Cardiac septum (tissue), 1 donor: Measurements from ENCODE around the gene HIGD1C. TPM values are rescaled to one million over a fixed set of nuclear protein-coding genes. Genes with fewer than 3 reads are reported as not detected.
"Not testable (repeated sequence)": the region's sequence is repeated elsewhere in the genome, so short reads cannot be mapped to it uniquely, and the experiment has no call there.

ENCODE experiments used
- DNase-seq: peaks from one replicate; pipeline ENCODE4 v3.0.0-alpha.2; 2020; ENCODE audit warnings: low spot score
- intact Hi-C: fragments of 100-400 bp; cut with DNase I; formaldehyde crosslinking; loops from one replicate; pipeline ENCODE4 v1.14.0; 2022
- total RNA-seq: library from RNA; stranded (reverse); fragmentation: NEBNext Ultra II Directional; extraction: Animal tissue kit (Norgen Biotek cat#: 25700); gene quantifications from one replicate; pipeline ENCODE4 v1.2.1, GENCODE V29; 2021
- donor health status: DM: no; HTN: no; CAD: no.

Gene HIGD1C
- total RNA-seq, 1 donor from 2014 or later = not detected

DNA sequence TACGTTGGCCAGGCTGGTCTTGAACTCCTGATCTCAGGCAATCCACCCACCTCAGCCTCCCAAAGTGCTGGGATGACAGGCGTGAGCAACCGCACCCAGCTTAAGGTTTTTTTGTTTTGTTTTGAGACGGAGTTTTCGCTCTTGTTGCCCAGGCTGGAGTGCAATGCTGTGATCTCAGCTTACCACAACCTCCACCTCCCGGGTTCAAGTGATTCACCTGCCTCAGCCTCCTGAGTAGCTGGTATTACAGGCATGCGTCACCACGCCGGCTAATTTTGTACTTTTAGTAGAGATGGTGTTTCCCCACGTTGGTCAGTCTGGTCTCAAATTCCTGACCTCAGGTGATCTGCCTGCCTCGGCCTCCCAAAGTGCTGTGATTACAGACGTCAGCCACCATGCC is 21.9 kb upstream of the HIGD1C start:
- DNase-seq, intact Hi-C loops: not testable (repeated sequence)

DNA sequence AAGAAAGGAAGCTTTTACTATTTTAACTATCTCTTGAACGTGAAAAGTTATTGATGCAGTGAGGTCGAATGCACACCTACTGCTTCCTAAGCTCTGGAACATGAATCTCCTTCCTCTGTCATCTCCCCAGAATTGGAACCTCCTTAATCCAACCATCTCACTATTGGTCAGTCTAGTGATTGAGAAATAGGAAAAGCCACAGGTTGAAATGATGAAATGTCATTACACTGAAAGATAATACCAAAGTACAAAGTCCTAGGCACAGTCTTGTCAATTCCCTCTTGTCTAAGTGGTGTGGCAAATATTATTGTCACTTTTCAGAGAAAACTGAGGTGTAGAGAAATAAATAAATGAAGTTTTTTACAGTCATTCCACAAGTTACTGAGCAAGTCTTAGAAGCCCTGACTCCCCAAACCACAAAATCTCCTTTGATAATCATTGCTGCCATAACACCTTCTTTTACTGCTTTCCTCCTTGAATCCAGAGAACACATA is 19.5 kb upstream of the HIGD1C start:
- intact Hi-C loops = no loop called here
- DNase-seq = no peak

DNA sequence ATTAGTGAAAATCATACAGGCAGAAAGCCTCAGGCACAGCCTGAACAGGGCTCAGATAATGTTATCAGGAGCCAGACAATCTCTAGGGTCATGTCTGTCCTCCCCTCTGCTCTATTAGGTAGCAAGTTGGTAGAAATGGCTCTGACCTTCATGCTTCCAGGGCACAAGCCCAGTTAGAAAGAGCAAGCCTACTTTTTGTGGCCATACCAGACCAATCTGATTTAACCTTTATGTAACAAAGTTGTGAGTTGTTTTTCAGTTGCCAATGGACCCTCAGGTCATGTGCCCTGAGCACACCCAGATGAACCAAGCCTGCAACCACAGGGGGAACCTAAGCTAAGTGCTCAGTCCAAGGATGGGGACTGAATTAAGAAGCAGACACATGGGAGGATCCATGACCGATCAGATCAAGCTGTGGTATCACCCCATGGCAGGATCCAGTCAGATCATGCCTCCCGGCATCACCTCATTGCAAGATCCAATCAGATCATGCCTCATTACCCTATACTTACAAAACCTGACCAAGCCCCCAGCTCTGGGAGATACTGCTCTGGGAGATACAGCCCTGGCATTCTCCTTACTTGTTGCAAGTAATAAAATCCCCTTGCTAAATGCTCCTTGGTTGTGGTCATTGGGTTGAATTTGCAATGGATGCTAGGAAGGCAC is 18.8 kb upstream of the HIGD1C start:
- intact Hi-C loops = no loop called here
- no peak for DNase-seq

DNA sequence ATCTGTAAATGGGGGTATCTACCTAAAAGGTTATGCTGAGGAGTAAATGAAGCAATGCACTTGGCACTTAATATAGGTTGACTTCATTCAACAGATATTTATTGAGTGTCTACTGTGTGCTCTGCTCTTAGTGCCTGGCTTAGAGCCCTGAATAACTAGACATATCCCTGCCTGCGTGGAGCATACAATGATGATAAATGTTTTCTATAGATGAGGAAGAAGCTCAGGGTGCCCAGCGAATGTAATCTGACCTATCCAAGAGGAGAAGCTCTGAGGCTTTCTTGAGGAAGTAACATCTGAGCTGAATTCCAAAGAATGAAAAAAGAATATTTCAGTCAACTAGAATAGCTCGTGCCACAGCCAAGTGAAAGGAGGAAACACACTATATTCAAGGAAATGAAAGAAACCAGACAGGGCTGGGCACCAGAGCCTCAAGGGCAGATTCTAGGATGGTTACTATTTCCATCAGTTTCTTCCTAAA is 17.9 kb upstream of the HIGD1C start:
- intact Hi-C loops = no loop called here
- DNase-seq = no peak

DNA sequence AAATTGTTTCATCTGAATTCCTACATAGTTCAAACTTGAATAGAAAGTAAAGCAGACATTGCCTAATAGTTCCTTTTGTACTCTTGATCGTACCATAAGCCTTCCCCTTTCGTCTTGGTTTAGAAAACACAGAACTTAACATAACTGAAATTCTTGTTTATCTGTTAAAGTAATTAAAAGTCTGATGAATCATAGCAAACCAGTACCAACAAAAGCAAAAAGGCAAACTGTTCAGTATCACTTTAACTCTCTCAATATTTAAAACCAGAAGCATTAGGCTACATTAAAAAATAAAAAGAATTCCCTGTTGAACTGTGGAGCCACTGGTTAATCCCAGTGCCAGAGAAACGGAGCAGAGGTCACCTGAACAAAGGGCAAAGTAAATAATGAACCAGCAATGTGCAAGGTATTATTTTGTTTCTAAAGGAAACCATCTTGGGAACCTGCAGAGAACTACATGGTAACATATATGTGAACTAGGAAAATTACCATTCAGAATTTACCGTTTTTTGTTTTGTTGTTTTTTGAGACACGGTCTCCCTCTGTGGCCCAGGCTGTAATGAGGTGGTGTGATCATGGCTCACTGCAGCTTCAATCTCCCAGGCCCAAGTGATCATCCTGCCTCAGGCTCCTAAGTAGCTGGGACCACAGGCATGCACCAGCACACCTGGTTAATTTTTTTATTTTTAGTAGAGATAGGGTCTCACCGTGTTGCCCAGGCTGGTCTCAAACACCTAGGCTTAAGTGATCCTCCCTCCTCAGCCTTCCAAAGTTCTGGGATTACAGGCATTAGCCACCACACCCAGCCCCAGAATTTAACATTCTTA is 17.1 kb upstream of the HIGD1C start:
- intact Hi-C loops = no loop called here
- DNase-seq = no peak

DNA sequence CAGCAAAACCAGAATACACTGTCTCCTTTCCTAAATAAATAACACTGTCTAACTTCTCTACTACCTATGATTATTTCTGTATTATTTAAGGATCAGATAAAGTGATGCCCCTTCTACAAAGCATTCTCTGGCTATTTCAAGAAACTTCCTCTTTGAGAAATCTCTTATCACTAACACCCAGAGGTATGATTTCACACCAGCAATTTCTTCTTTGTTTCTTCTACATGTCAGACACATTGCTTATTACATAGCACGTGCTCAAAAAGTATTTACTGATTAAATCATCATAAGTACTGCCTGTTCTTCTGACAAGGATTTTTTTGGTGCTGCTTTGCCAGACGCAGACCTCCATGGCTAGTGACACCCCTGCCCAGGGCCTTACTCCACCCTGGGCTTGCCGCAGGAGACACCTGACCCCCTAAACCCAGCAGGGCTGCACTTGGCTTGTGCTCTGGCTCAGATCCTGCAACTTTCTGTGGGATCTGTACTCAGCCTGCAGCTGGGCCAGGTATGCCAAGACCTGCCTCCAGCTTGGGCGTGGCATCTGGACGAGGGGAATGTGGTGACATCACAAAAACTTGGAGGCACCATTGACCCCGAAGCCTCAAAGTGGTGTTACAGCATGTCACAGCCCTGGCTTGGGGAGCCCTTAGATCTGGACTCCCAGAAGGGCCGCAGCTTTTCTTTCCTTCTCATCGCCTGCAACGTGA is 15.4 kb upstream of the HIGD1C start:
- intact Hi-C loops = no loop called here
- DNase-seq = no peak

DNA sequence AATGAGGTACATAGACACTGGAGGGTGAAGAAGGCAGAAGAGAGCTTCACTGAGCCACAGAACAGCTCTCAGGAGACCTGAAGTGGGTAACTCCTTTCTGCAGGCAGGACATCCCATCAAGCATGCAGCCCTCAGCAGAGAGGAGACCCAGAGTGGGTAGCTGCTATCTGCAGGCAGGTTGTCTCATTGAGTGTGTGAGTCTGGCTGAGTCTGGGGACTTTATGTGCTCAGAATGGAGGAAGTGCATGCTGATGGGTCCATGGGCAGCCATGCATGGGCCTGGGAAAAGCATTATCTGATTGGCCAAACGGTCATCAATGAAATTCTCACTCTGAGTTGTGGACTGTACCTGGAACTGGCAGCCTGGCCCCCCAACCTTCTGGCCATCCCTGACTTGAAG is 14.7 kb upstream of the HIGD1C start:
- no peak for DNase-seq
- intact Hi-C loops = no loop called here

DNA sequence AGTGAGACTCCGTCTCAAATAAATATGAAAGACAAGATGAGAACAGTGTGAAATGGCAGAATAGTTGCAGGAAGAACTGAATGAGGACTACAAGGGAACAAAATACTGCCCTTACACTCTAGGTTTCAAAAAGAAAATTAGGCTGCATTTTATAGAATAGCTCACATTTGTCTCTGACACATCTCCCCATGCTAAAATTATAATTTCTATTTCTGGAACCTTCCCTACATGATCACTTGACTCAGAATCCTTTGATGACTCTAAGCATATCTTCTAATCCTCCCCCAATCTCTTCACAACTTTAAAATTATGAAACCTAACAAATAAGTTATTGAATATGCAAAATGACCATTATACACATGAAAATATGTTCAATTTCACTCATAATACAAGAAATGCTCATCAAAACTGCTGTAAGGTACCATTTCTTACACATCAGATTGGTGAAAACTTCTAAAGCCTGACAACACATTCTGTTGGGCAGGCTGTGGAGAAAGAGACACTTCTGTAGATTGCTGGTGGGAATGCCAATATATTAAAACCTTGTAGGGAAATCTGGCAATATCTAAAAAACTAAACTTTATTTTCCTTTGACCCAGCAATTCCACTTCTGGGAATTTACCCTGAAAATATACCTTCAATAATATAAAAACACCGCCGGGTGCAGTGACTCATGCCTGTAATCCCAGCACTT is 4.3 kb upstream of the HIGD1C start:
- intact Hi-C loops = no loop called here
- DNase-seq = no peak

DNA sequence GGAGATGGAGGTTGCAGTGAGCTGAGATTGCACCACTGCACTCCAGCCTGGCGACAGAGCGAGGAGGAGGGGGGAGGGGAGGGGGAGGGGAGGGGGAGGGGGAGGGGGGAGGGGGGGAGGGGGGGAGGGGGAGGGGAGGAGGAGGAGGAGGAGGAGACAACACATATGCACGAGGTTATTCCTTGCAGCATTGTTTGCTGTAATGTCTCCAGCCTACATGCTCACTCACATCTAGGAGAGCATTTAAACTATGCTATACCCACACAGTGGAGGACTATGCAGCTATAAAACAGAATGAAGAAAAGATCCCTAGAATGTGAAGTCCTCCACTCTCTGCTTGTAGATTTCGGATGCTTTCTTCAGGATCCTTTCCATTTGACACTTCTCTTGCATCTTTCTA is 3.5 kb upstream of the HIGD1C start:
- no peak for DNase-seq
- intact Hi-C loops = no loop called here

DNA sequence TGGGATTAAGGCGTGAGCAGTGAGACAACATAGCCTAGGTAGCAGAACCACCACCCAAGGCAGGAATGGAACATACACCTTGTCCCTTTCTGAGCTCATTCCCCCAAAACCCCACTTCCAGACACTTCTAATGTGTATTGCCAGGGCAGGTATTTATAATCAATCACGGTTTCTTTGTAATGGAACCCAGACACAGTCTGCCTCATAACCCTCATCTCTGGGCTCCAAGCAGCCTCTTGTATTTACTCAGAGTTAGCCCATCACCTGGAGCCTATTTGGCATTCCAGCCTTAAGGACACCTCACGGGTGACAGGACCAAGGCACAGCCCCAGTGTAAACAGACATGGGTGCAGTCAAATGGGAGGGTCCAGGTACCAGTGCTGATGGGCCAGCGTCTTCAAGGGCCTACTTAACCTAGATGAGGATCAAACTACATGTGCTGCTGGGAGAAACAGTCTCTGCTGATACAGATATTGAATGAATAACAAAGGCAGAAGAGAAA is 2.5 kb upstream of the HIGD1C start:
- intact Hi-C loops = no loop called here
- no peak for DNase-seq

DNA sequence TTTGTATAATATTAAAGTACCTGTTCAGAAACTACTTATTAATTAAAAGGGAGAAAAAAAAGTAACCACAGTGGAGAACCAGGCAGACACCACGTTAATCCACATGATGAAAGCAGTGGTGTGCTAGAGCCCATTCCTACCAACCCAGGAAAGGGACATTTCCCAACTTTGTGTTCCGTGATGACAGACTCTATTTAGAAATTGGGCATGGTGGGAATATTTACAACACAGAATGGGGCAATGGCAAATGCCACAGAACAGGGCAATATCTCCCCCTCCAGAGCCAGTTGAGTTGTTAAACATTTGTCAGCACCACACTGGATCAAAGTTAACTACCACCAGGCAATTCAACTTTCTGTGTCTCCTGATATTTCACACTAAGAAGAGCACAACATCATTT is 1.2 kb upstream of the HIGD1C start:
- intact Hi-C loops = no loop called here

DNA sequence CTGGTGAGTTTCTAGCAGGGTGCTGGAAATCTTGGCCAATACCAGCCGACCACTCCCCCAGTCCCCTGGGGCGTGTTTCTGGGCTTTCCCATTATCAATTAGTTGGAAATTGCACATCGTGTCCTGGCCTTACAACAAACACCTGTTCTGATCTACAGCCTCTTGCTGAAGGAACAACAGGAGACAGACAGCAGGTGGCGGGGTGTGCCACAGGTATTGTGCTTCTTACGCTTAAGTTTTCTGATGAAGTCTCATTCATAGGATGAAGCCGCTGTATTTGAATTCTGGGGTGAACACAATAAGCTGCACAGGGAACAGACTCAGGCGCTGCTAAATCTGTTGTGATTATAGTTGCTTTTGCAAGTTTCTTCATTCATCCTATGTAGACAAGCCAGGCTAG is 703 bp downstream of the HIGD1C start:
- intact Hi-C loops = no loop called here
- DNase-seq = no peak

More for the DNA sequence above, 1.2 kb upstream of the HIGD1C start:
- DNase-seq = no peak

DNA sequence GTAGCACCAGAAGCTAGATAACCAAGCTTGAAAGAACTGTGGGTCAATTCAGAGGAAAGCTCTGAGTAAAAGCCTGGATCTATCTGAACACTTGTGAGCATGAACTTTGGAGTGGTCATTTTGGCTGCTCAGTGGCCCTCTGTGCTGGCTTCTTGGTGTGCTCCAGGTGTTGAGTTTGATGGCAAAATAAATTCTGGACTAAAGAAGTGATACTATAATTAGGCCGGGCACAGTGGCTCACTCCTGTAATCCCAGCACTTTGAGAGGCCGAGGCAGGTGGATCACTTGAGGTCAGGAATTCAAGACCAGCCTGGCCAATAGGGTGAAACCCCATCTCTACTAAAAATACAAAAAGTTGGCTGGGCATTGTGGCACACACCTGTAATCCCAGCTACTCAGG is 2.4 kb downstream of the HIGD1C start:
- intact Hi-C loops = not testable (repeated sequence)

DNA sequence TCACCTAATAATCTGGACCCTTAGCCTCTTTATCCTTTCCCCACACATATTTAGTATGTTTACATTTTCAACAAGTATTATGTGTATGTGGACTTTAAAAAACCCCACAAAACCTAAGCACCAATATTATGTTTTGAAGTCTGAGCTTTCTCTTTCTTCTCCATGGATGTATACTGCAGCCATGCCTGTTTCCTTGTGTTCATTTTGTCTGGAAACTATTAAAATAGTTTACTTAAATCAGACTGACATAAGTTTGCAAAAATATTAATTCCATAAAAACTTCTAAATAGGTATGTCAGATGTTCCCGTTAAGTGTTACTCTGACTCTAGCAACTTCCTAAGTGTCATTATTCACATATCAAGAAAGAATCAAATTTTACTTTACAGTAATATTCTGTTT is 2.9 kb downstream of the HIGD1C start:
- intact Hi-C loops = no loop called here

More for the DNA sequence above, 2.4 kb downstream of the HIGD1C start:
- not testable (repeated sequence) for DNase-seq

DNA sequence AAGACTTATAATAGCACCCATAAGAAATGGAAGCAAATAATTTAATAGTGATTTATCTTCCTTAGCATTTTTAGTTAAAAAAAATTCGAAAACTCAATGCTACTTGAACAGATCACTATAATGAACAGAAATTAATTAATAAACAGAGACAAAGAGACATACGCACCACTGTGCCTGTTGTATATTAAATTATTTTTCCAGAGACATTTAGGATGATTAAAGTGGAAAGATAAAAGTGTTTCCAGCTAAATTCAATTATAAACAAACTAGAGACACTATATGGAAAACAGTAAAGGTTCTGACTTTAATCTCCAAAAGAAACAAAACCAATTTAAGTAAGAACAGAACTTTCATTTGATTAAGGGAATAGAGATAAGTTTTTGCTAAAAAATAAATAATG is 3.4 kb downstream of the HIGD1C start:
- DNase-seq = no peak
- intact Hi-C loops = no loop called here

More for the DNA sequence above, 2.9 kb downstream of the HIGD1C start:
- no peak for DNase-seq

DNA sequence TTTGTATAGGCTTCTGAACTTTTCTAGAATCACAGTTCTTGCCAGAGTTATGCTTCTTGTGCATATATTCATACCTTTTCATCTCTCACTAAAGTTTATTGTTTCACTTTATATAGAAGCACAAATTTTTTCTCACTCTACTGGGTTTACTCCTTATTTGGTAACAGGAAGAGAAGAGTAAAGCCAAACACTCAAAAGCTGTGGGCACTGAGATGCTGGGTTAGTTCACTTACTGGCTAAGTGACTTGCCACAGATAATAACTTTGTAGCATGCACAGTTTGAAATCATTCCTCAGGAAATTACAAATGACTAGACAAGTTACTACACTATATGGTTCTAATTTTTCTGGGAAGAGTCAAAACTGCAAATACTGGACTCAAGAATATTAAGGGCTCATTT is 7.8 kb downstream of the HIGD1C start:
- DNase-seq = no peak
- intact Hi-C loops = no loop called here

DNA sequence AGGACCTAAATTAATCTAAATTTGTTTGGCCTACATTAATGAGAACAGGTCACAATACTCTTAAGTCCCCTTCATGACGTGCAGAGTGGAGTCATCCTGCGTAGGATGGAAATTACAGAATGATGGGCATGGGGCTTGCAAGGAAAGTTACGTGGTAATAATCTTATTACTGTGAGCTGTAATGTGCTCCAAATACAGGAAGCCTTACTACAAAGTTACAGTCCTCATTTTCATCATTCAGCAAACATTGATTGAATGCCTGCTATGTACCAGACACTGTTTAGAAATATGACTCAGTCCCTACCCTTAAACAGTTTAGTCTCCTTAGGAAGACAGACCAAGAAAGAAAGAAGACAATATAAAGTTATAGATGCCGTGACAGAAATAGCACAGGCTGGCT is 9.4 kb downstream of the HIGD1C start:
- no peak for DNase-seq
- intact Hi-C loops = no loop called here

DNA sequence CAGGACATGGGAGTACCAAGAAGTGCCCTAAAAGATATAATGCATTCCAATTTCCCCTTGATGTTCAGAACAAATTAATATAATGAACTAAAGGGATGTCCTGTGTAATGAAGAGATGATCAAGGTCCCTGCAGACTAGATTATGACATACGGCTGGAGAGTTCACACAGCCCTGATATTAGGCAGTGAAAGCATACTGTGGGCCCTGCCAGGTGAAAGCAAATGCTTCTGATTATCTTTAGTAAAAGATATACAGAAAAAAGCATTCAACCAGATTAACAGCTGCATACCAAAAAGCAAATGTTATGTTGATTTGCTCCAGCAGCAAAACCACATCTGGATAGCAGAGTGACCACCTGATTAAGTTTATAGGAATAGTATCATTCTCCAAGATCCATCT is 12.1 kb downstream of the HIGD1C start:
- no peak for DNase-seq
- intact Hi-C loops = no loop called here

DNA sequence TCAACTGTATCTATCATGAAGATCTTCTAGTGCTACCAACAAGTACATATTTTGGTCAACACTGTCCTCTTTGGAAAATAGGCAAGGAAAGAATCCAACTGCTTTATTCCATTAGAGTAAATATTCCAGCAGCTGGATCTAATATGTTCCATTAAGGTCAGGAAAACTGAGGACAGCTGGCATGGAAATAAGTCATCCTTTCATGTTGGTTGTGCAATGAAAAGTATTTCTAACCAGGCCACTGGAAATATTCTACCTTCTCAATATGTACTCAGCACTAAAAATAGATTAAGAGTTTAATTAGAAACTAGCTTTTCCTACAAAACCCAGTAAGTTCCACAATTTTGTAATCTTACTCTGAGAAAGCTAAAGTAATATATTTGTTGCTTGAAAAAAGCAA is 19.6 kb downstream of the HIGD1C start:
- intact Hi-C loops = no loop called here
- no peak for DNase-seq
